ENCODE data around the gene GNPTAB. TPM values are rescaled to one million over a fixed set of nuclear protein-coding genes. Genes with fewer than 3 reads are reported as not detected.

The GNPTAB gene
- total and polyA plus RNA-seq, 2 of the 4 experiments (the other 2 are of a cell fraction), result 16.0 to 24.2 TPM

DNA sequence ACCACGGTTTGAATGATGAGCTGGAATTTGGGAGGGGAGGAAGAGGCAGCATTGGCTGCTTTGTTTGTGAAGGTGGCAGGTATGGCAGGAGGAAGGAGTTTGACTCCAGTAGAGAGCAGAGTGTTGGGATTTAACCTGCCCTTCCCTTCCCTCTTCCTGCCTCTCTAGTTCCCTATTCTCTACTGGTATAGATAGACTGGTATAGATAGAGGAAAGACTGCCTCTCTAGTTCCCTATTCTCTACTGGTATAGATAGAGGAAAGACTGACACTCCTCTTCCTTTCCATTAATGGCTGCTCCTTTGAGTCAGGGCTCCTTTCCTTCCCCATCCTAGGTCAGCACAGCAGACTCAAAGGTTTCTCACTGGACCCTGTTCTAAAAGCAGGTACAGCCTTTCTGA is 83.1 kb downstream of the GNPTAB start:
- CTCF ChIA-PET, result interaction anchor here (2.3 kb wide), 1 partner anchor 12 kb away, joined by 8 read pairs; no protein-coding TSS in a partner anchor

More for the DNA sequence above, 83.1 kb downstream of the GNPTAB start:
- no CpG with 5 or more reads among the region's 1 CpG for WGBS, 2 experiments (ENCODE audit: extremely low coverage in 2 of 2, insufficient read length in 1 of 2)
- Histone ChIP-seq H3K14ac (replicated peaks; ENCODE audit: low read depth, low read length) (no peak overlapping the region), H4K5ac (ENCODE audit: low read depth, low read length) (no peak overlapping the region), H2AK5ac (ENCODE audit: low read depth, low read length) (no peak overlapping the region), H4K20me1 (ENCODE audit: insufficient read depth, low read length) (no peaks in the 10 kb centered on the region), H3K9me3 (ENCODE audit: control insufficient read depth, insufficient read depth, low read length) (no peaks in the 10 kb centered on the region), H3K4me3 (ENCODE audit: insufficient read depth, low read depth, low read length) (no peak overlapping the region), H3K56ac (ENCODE audit: extremely low read depth, insufficient read depth, low read length) (no peak overlapping the region), H4K91ac (ENCODE audit: insufficient read depth, low read depth, low read length) (no peak overlapping the region), H3K4me2 (ENCODE audit: low read depth, low read length) (no peak overlapping the region), H2BK15ac (ENCODE audit: low read depth, low read length) (no peak overlapping the region), H2AFZ (replicated peaks; ENCODE audit: low read length, poor library complexity) (no peak overlapping the region), H4K8ac (ENCODE audit: low read depth in 2 of 2, low read length in 2 of 2) (no peak overlapping the region), H2AK9ac (replicated peaks; ENCODE audit: low read depth, low read length, poor library complexity) (no peak overlapping the region), H3K9ac (ENCODE audit: low read depth, low read length) (no peak overlapping the region), H3K79me1 (ENCODE audit: low read depth in 1 of 2, low read length in 2 of 2) (no peaks in the 10 kb centered on the region), H2BK5ac (ENCODE audit: low read depth, low read length, poor library complexity, severe bottlenecking) (no peak overlapping the region), H2BK20ac (ENCODE audit: low read depth, low read length) (no peak overlapping the region), H3K18ac (ENCODE audit: low read depth, low read length) (no peak overlapping the region), H3K36me3 (ENCODE audit: control insufficient read depth, insufficient read depth, low read length) (peaks cover 28% of the 10 kb centered on the region), H3K4me1 (ENCODE audit: control insufficient read depth, insufficient read depth, low read length) (no peaks in the 10 kb centered on the region), H3K27me3 (ENCODE audit: control insufficient read depth, insufficient read depth, low read length) (no peaks in the 10 kb centered on the region), H3K23ac (ENCODE audit: low read depth, low read length) (no peak overlapping the region), H2BK120ac (ENCODE audit: low read depth, low read length) (no peak overlapping the region), H3K4ac (ENCODE audit: low read depth, low read length) (no peak overlapping the region), H3K9me1 (ENCODE audit: insufficient read depth, low read length) (no peaks in the 10 kb centered on the region; the same call in 1 of the 2 replicates), H3K27ac (ENCODE audit: insufficient read depth, low read length) (no peak overlapping the region)
- DNase-seq (no peak), ATAC-seq (ENCODE audit: low read depth) (no peak)
- intact Hi-C loops (cut with micrococcal nuclease), result no loop called here
- BruUV-seq (replicated peaks), result no TSS peak
- dilution Hi-C loops (cut with HindIII; ENCODE audit: low sequenced_read_pairs, unreplicated experiment), result no loop called here
- no peak for TF ChIP-seq POLR2A (IDR thresholded peaks at IDR 0.05; ENCODE audit: low read depth, low read length)
- no peak for TF ChIP-seq RAD21 (IDR thresholded peaks at IDR 0.05; ENCODE audit: low read length)
- in situ Hi-C loops (cut with MboI; ENCODE audit: low sequenced_read_pairs), result no loop called here
- POLR2A ChIA-PET (ENCODE audit: unreplicated experiment), result no interaction called here
